ENCODE data around the gene RUNX3. TPM values are rescaled to one million over a fixed set of nuclear protein-coding genes. Genes with fewer than 3 reads are reported as not detected.

The RUNX3 gene
- total RNA-seq, 1 experiment from 2014 or later, result 22.6 TPM

DNA sequence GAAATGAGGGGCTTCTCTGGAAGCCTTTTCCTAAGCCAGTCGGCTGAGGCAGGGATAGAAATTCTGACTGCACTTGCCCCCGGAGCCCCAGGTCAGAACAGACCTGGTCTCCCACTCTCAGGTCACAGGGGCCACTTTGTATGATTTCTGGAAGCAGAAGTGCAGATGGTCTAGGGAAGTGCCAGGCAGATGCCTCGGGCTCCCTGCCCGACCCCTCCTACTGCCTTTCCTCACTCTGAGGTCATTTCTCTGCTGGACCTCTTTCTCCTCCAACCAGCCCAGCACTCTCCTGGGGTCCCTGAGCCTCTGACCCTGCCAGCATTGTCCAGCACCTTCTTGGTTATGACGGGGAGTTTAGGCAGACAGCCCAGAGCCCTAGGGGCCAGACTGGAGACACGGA lies 8.7 kb downstream of the RUNX3 start:
- intact Hi-C loops (cut with micrococcal nuclease), result no loop called here
- ChIA-PET RAD21 (ENCODE audit: low non-redundant PET in 1 of 2, low total read pairs in 2 of 2, uncharacterized antibody in 2 of 2, unreplicated experiment in 2 of 2) (no interaction called here), CTCF (interaction anchor here (1.1 kb wide), 1 partner anchor 11 kb away, joined by 5 read pairs; no protein-coding TSS in a partner anchor), POLR2A (no interaction called here)
- H4K20me1 ChIP-seq (ENCODE audit: insufficient read depth), result no peaks in the 10 kb centered on the region; the same call in 1 of the 2 replicates
- H3K79me2 ChIP-seq (ENCODE audit: insufficient read depth, low read length), result no peaks in the 10 kb centered on the region; the same call in 1 of the 2 replicates
- no TSS peak for BruUV-seq (replicated peaks)
- DNase-seq (ENCODE audit: low read depth, low spot score), result no peak
- H3K4me2 ChIP-seq (ENCODE audit: low read length), result no peak overlapping the region
- H2AFZ ChIP-seq (ENCODE audit: low read depth, low read length, poor library complexity, severe bottlenecking), result no peak overlapping the region
- no peak for TF ChIP-seq POLR2A (IDR thresholded peaks at IDR 0.05; ENCODE audit: borderline replicate concordance, extremely low read depth, insufficient read depth, insufficient read length)
- TF ChIP-seq FOSL1 (IDR thresholded peaks at IDR 0.05; ENCODE audit: low read depth), result no peak
- TF ChIP-seq, protein P1, sequence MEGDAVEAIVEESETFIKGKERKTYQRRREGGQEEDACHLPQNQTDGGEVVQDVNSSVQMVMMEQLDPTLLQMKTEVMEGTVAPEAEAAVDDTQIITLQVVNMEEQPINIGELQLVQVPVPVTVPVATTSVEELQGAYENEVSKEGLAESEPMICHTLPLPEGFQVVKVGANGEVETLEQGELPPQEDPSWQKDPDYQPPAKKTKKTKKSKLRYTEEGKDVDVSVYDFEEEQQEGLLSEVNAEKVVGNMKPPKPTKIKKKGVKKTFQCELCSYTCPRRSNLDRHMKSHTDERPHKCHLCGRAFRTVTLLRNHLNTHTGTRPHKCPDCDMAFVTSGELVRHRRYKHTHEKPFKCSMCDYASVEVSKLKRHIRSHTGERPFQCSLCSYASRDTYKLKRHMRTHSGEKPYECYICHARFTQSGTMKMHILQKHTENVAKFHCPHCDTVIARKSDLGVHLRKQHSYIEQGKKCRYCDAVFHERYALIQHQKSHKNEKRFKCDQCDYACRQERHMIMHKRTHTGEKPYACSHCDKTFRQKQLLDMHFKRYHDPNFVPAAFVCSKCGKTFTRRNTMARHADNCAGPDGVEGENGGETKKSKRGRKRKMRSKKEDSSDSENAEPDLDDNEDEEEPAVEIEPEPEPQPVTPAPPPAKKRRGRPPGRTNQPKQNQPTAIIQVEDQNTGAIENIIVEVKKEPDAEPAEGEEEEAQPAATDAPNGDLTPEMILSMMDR (IDR thresholded peaks at IDR 0.05 in 2 of 3, conservative IDR thresholded peaks at IDR 0.05 in 1 of 3; ENCODE audit: borderline replicate concordance in 1 of 3, insufficient read depth in 1 of 3, low read depth in 2 of 3, low read length in 2 of 3), result no peak
- TF ChIP-seq, protein P2, sequence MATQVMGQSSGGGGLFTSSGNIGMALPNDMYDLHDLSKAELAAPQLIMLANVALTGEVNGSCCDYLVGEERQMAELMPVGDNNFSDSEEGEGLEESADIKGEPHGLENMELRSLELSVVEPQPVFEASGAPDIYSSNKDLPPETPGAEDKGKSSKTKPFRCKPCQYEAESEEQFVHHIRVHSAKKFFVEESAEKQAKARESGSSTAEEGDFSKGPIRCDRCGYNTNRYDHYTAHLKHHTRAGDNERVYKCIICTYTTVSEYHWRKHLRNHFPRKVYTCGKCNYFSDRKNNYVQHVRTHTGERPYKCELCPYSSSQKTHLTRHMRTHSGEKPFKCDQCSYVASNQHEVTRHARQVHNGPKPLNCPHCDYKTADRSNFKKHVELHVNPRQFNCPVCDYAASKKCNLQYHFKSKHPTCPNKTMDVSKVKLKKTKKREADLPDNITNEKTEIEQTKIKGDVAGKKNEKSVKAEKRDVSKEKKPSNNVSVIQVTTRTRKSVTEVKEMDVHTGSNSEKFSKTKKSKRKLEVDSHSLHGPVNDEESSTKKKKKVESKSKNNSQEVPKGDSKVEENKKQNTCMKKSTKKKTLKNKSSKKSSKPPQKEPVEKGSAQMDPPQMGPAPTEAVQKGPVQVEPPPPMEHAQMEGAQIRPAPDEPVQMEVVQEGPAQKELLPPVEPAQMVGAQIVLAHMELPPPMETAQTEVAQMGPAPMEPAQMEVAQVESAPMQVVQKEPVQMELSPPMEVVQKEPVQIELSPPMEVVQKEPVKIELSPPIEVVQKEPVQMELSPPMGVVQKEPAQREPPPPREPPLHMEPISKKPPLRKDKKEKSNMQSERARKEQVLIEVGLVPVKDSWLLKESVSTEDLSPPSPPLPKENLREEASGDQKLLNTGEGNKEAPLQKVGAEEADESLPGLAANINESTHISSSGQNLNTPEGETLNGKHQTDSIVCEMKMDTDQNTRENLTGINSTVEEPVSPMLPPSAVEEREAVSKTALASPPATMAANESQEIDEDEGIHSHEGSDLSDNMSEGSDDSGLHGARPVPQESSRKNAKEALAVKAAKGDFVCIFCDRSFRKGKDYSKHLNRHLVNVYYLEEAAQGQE (IDR thresholded peaks at IDR 0.05; ENCODE audit: low read depth), result no peak
- TF ChIP-seq EZH2phosphoT487 (IDR thresholded peaks at IDR 0.05; ENCODE audit: borderline replicate concordance), result no peak
- TF ChIP-seq CEBPB (IDR thresholded peaks at IDR 0.05; ENCODE audit: low read depth), result no peak
- TF ChIP-seq, protein P3, sequence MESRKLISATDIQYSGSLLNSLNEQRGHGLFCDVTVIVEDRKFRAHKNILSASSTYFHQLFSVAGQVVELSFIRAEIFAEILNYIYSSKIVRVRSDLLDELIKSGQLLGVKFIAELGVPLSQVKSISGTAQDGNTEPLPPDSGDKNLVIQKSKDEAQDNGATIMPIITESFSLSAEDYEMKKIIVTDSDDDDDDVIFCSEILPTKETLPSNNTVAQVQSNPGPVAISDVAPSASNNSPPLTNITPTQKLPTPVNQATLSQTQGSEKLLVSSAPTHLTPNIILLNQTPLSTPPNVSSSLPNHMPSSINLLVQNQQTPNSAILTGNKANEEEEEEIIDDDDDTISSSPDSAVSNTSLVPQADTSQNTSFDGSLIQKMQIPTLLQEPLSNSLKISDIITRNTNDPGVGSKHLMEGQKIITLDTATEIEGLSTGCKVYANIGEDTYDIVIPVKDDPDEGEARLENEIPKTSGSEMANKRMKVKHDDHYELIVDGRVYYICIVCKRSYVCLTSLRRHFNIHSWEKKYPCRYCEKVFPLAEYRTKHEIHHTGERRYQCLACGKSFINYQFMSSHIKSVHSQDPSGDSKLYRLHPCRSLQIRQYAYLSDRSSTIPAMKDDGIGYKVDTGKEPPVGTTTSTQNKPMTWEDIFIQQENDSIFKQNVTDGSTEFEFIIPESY (IDR thresholded peaks at IDR 0.05; ENCODE audit: extremely low read depth, insufficient replicate concordance, low read length), result no peak
- TF ChIP-seq JUND (IDR thresholded peaks at IDR 0.05), result no peak
- no peak for TF ChIP-seq SIN3A (IDR thresholded peaks at IDR 0.05; ENCODE audit: low read depth)
- no peak for TF ChIP-seq TCF7L2 (IDR thresholded peaks at IDR 0.05; ENCODE audit: borderline replicate concordance, extremely low read depth, insufficient read depth, insufficient read length)
- H3K9me2 ChIP-seq (ENCODE audit: insufficient read depth), result no peaks in the 10 kb centered on the region
- H3K36me3 ChIP-seq (ENCODE audit: control insufficient read depth in 1 of 2, insufficient read depth in 2 of 2, low read length in 2 of 2), result peaks cover 3 to 9% of the 10 kb centered on the region in 2 experiments; a peak in 2 of 4 replicates
- no peaks in the 10 kb centered on the region for H3K4me1 ChIP-seq (ENCODE audit: control insufficient read depth in 1 of 2, insufficient read depth in 2 of 2, low read length in 2 of 2)
- H3K4me3 ChIP-seq (replicated peaks in 1 of 2; ENCODE audit: low read depth in 1 of 2, low read length in 2 of 2), result no peak overlapping the region
- no peak overlapping the region for H3K27ac ChIP-seq (ENCODE audit: low read depth, low read length)
- no peak overlapping the region for H3K9ac ChIP-seq (ENCODE audit: low read length)
- no peak for ATAC-seq
- H3K27me3 ChIP-seq (ENCODE audit: insufficient read depth, low read length), result no peaks in the 10 kb centered on the region
- no peaks in the 10 kb centered on the region for H3K9me3 ChIP-seq (ENCODE audit: control insufficient read depth in 1 of 2, insufficient read depth in 1 of 2, low read depth in 1 of 2, low read length in 2 of 2)
